CD14-positive monocyte (primary cell): Measurements from ENCODE around the gene RGS3. TPM values are rescaled to one million over a fixed set of nuclear protein-coding genes. Genes with fewer than 3 reads are reported as not detected.

ENCODE experiments used
- DNase-seq, 3 donors: peaks; one replicate each; pipeline ENCODE4 v3.0.0-alpha.2; 2011 to 2022
- H2AFZ ChIP-seq: 2 replicates; pipeline ENCODE4 v1.6.0; 2012; ENCODE audit warnings: mild to moderate bottlenecking, low read depth, low read length, inconsistent platforms; ENCODE audit not compliant: insufficient read depth, poor library complexity, severe bottlenecking
- H3K27ac ChIP-seq, 2 donors: 1 replicate in 1 of 2; 2 replicates in 1 of 2; pipeline ENCODE4 v1.5.1; 2012 to 2013; ENCODE audit warnings: low read length in 2 of 2, control low read depth in 1 of 2, inconsistent platforms in 1 of 2, low read depth in 1 of 2, mild to moderate bottlenecking in 1 of 2
- H3K27me3 ChIP-seq, 2 donors: one replicate each; pipeline versions ENCODE4 v1.6.0 to v1.6.1; 2011 to 2013; ENCODE audit warnings: low read length in 2 of 2; ENCODE audit not compliant: control insufficient read depth in 2 of 2, insufficient read depth in 2 of 2
- H3K36me3 ChIP-seq, 2 donors: replicated peaks in 1 of 2; 1 replicate in 1 of 2; 2 replicates in 1 of 2; pipeline versions ENCODE4 v1.5.1 to v1.6.1; 2012 to 2013; ENCODE audit warnings: low read length in 2 of 2, control low read depth in 1 of 2, inconsistent platforms in 1 of 2, mild to moderate bottlenecking in 1 of 2; ENCODE audit not compliant: insufficient read depth in 2 of 2, control insufficient read depth in 1 of 2
- H3K4me1 ChIP-seq, 2 donors: 1 replicate in 1 of 2; 2 replicates in 1 of 2; pipeline versions ENCODE4 v1.5.1 to v1.6.1; 2012 to 2013; ENCODE audit warnings: low read length in 2 of 2, control low read depth in 1 of 2, inconsistent platforms in 1 of 2, mild to moderate bottlenecking in 1 of 2, moderate library complexity in 1 of 2; ENCODE audit not compliant: insufficient read depth in 2 of 2, control insufficient read depth in 1 of 2
- H3K4me2 ChIP-seq: replicated peaks from 2 replicates; pipeline ENCODE3; 2012; ENCODE audit warnings: low read length, moderate library complexity, mild to moderate bottlenecking; ENCODE audit not compliant: poor library complexity, severe bottlenecking; ENCODE audit errors: extremely low read depth
- H3K4me3 ChIP-seq, 3 experiments: fragments of 200-600 bp in 1 of 3; sonication (generic) in 1 of 3; replicated peaks in 1 of 3; 1 replicate in 2 of 3; 2 replicates in 1 of 3; pipeline ENCODE4 v1.5.1; 2011 to 2013; ENCODE audit warnings: low read length in 3 of 3, mild to moderate bottlenecking in 3 of 3, control low read depth in 2 of 3, low read depth in 2 of 3, inconsistent platforms in 1 of 3, moderate library complexity in 1 of 3
- H3K79me2 ChIP-seq: 2 replicates; pipeline ENCODE4 v1.6.0; 2012; ENCODE audit warnings: mild to moderate bottlenecking, control low read depth, inconsistent platforms, low read length, moderate library complexity; ENCODE audit not compliant: insufficient read depth
- H3K9ac ChIP-seq: 2 replicates; pipeline ENCODE4 v1.6.0; 2017; ENCODE audit warnings: low read length, mild to moderate bottlenecking; ENCODE audit not compliant: insufficient read depth, poor library complexity, severe bottlenecking
- H3K9me3 ChIP-seq, 2 donors: replicated peaks in 1 of 2; 1 replicate in 1 of 2; 2 replicates in 1 of 2; pipeline versions ENCODE4 v1.5.1 to v1.6.1; 2012 to 2013; ENCODE audit warnings: low read length in 2 of 2, control low read depth in 1 of 2; ENCODE audit not compliant: control insufficient read depth in 1 of 2, insufficient read depth in 1 of 2
- H4K20me1 ChIP-seq: 2 replicates; pipeline ENCODE4 v1.6.0; 2012; ENCODE audit warnings: mild to moderate bottlenecking, low read length, control low read depth, moderate library complexity; ENCODE audit not compliant: insufficient read depth
- H3K27ac Mint-ChIP-seq, 7 donors: one replicate each; pipeline ENCODE4 v1.8.0; 2020; ENCODE audit warnings: mild to moderate bottlenecking in 7 of 7, mixed read lengths in 7 of 7, moderate library complexity in 6 of 7, inconsistent platforms in 2 of 7
- H3K27me3 Mint-ChIP-seq, 3 donors: one replicate each; pipeline ENCODE4 v1.8.0; 2021 to 2022; ENCODE audit warnings: low read depth in 3 of 3, mild to moderate bottlenecking in 3 of 3, mixed read lengths in 3 of 3, moderate library complexity in 3 of 3, inconsistent platforms in 1 of 3
- H3K36me3 Mint-ChIP-seq, 2 donors: one replicate each; pipeline ENCODE4 v1.8.0; 2020; ENCODE audit warnings: mixed read lengths in 2 of 2, inconsistent platforms in 1 of 2, mild to moderate bottlenecking in 1 of 2
- H3K4me1 Mint-ChIP-seq: one replicate; pipeline ENCODE4 v1.8.0; 2020; ENCODE audit warnings: mild to moderate bottlenecking, mixed read lengths
- H3K4me3 Mint-ChIP-seq, 2 donors: one replicate each; pipeline ENCODE4 v1.8.0; 2020; ENCODE audit warnings: mild to moderate bottlenecking in 2 of 2, mixed read lengths in 2 of 2, moderate library complexity in 1 of 2
- H3K9me3 Mint-ChIP-seq, 7 donors: one replicate each; pipeline ENCODE4 v1.8.0; 2020 to 2022; ENCODE audit warnings: mixed read lengths in 7 of 7, mild to moderate bottlenecking in 6 of 7, moderate library complexity in 6 of 7, inconsistent platforms in 2 of 7
- CTCF ChIP-seq: fragments of 200-600 bp; IDR thresholded peaks from one replicate; pipeline ENCODE4 v1.8.0; 2022; ENCODE audit warnings: antibody characterized with exemption, mild to moderate bottlenecking
- WGBS: methylation state at CpG from one replicate; pipeline ENCODE4 v1.1.5; 2013; ENCODE audit warnings: missing lambda C conversion rate; ENCODE audit not compliant: insufficient coverage; 5-methylcytosine and 5-hydroxymethylcytosine counted together
- intact Hi-C, 2 donors: fragments of 100-400 bp; cut with micrococcal nuclease; formaldehyde crosslinking; loops; one replicate each; pipeline versions ENCODE4 v1.15.0 to v1.15.1; 2023
- polyA plus RNA-seq, 3 donors: library from polyadenylated mRNA; depleted of rRNA in 1 of 3; unstranded in 2 of 3; stranded (reverse) in 1 of 3; fragments of 300-500 nt in 2 of 3; fragments of >200 nt in 1 of 3; fragmentation: Illumina TruSeq in 2 of 3; gene quantifications; 1 replicate in 2 of 3; 2 replicates in 1 of 3; pipeline ENCODE4 v1.2.3, GENCODE V29; 2012 to 2021

Gene RGS3
- polyA plus RNA-seq, 3 donors, result 9.1 to 16.2 (median 15.8) TPM

- H3K27me3 Mint-ChIP-seq, result peaks cover 0 to 7% (median 1%) of the 10 kb centered on the region in 3 donors
- no peaks in the 10 kb centered on the region for H3K36me3 ChIP-seq
- H3K9me3 ChIP-seq, result no peaks in the 10 kb centered on the region
- no peak overlapping the region for H3K4me3 Mint-ChIP-seq
- no peaks in the 10 kb centered on the region for H3K36me3 Mint-ChIP-seq
- intact Hi-C loops, result no loop called here
- peak overlapping the region in 1 of 7 donors; percentile 67 for H3K27ac Mint-ChIP-seq
- DNase-seq, result no peak
- TF ChIP-seq CTCF, result no peak
- H3K9ac ChIP-seq, result no peak overlapping the region
- no peaks in the 10 kb centered on the region for H4K20me1 ChIP-seq
- H3K27ac ChIP-seq, result no peak overlapping the region
- peak overlapping the region; percentile 30 for H2AFZ ChIP-seq
- H3K4me3 ChIP-seq, result no peak overlapping the region
- peaks cover 15% of the 10 kb centered on the region for H3K4me1 Mint-ChIP-seq
- H3K4me2 ChIP-seq, result no peak overlapping the region
- no peaks in the 10 kb centered on the region for H3K27me3 ChIP-seq
- H3K4me1 ChIP-seq, result peaks cover 9 to 11% of the 10 kb centered on the region in 2 donors
- no peaks in the 10 kb centered on the region for H3K79me2 ChIP-seq
- WGBS, result 83% methylated on average over 2 of the region's 12 CpGs
- H3K9me3 Mint-ChIP-seq, result no peaks in the 10 kb centered on the region
These were observed 96.6 kb downstream of the RGS3 start for GRCh38 chr9:113559834-113560800.

GRCh38 chr9:113562653-113563381, 99.3 kb downstream of the RGS3 start:
- H3K9me3 ChIP-seq, result no peaks in the 10 kb centered on the region
- 100% methylated on average over 2 of the region's 2 CpGs for WGBS
- Mint-ChIP-seq H3K36me3 (no peaks in the 10 kb centered on the region), H3K4me3 (no peak overlapping the region), H3K9me3 (peaks cover 0 to 1% (median 0%) of the 10 kb centered on the region in 7 donors), H3K27ac (peak overlapping the region in 1 of 7 donors; percentile 20), H3K4me1 (peaks cover 27% of the 10 kb centered on the region), H3K27me3 (peaks cover 3 to 6% (median 4%) of the 10 kb centered on the region in 3 donors)
- no peak overlapping the region for H3K4me2 ChIP-seq
- no peaks in the 10 kb centered on the region for H3K79me2 ChIP-seq
- H4K20me1 ChIP-seq, result no peaks in the 10 kb centered on the region
- TF ChIP-seq CTCF, result no peak
- no peak overlapping the region for H2AFZ ChIP-seq
- H3K9ac ChIP-seq, result no peak overlapping the region
- H3K27me3 ChIP-seq, result no peaks in the 10 kb centered on the region
- intact Hi-C loops, result no loop called here
- no peak overlapping the region for H3K27ac ChIP-seq
- DNase-seq, result no peak
- H3K4me1 ChIP-seq, result peaks cover 20 to 24% of the 10 kb centered on the region in 2 donors
- H3K4me3 ChIP-seq, result no peak overlapping the region
- H3K36me3 ChIP-seq, result no peaks in the 10 kb centered on the region
